ENCODE results near the gene POLR3G. TPM values are rescaled to one million over a fixed set of nuclear protein-coding genes. Genes with fewer than 3 reads are reported as not detected.

The POLR3G gene
- 1.5 TPM for total RNA-seq
- long read RNA-seq, partial matches to known transcripts = 0 of 1 reads
- long read RNA-seq, other reads (novel, unspliced or antisense) = 0 of 1 reads

GRCh38 chr5:90474235-90475107 lies at the start of gene POLR3G, which contains the start of gene MBLAC2:
TSS of gene POLR3G (plus strand) at chr5:90474864. CDS start at chr5:90485568, 10,704 bp downstream.
TSS of gene MBLAC2 (minus strand) at chr5:90474771. CDS start at chr5:90474292, 479 bp downstream.
- peak; percentile 99 for ATAC-seq
- intact Hi-C loops (cut with micrococcal nuclease) = no loop called here
- DNase-seq = peak; percentile 93

GRCh38 chr5:90434116-90434714 lies 40.4 kb upstream of the POLR3G start:
- DNase-seq (peak; percentile 46), ATAC-seq (no peak)
- intact Hi-C loops (cut with micrococcal nuclease) = no loop called here

- intact Hi-C loops (cut with micrococcal nuclease) = loop anchor here (5.0 kb wide), 1 partner anchor 345 kb away; no protein-coding TSS in a partner anchor
- ATAC-seq = no peak
- no peak for DNase-seq
Observed at GRCh38 chr5:90437663-90438062, 37.0 kb upstream of the POLR3G start.

GRCh38 chr5:90438100-90438499 lies 36.6 kb upstream of the POLR3G start:
- no peak for ATAC-seq
- intact Hi-C loops (cut with micrococcal nuclease) = loop anchor here (5.0 kb wide), 1 partner anchor 344 kb away; no protein-coding TSS in a partner anchor
- DNase-seq = no peak

GRCh38 chr5:90440644-90441043 lies 34.0 kb upstream of the POLR3G start:
- ATAC-seq (no peak), DNase-seq (no peak)
- intact Hi-C loops (cut with micrococcal nuclease) = no loop called here

GRCh38 chr5:90446961-90447360 lies 27.7 kb upstream of the POLR3G start:
- intact Hi-C loops (cut with micrococcal nuclease) = no loop called here
- no peak for DNase-seq
- no peak for ATAC-seq

- intact Hi-C loops (cut with micrococcal nuclease) = no loop called here
- DNase-seq (no peak), ATAC-seq (no peak)
Observed at GRCh38 chr5:90461288-90461687, 13.4 kb upstream of the POLR3G start.

- ATAC-seq = no peak
- no peak for DNase-seq
- intact Hi-C loops (cut with micrococcal nuclease) = no loop called here
Observed at GRCh38 chr5:90472783-90473395, 1.8 kb upstream of the POLR3G start.

GRCh38 chr5:90473396-90474234 lies 1.0 kb upstream of the POLR3G start:
- DNase-seq (peak; percentile 68), ATAC-seq (peak; percentile 51)
- intact Hi-C loops (cut with micrococcal nuclease) = no loop called here

- intact Hi-C loops (cut with micrococcal nuclease) = no loop called here
- DNase-seq (no peak), ATAC-seq (no peak)
Observed at GRCh38 chr5:90475436-90475980, 844 bp downstream of the POLR3G start.

GRCh38 chr5:90476391-90476790 lies 1.7 kb downstream of the POLR3G start:
- no peak for ATAC-seq
- intact Hi-C loops (cut with micrococcal nuclease) = no loop called here

GRCh38 chr5:90477073-90477472 lies 2.4 kb downstream of the POLR3G start:
- DNase-seq (no peak), ATAC-seq (no peak)
- intact Hi-C loops (cut with micrococcal nuclease) = no loop called here

More at GRCh38 chr5:90476391-90476790, 1.7 kb downstream of the POLR3G start:
- DNase-seq = no peak

- intact Hi-C loops (cut with micrococcal nuclease) = no loop called here
- DNase-seq = no peak
- no peak for ATAC-seq
Observed at GRCh38 chr5:90477621-90478215, 3.1 kb downstream of the POLR3G start.

GRCh38 chr5:90479611-90480385 lies 5.1 kb downstream of the POLR3G start:
- intact Hi-C loops (cut with micrococcal nuclease) = no loop called here
- ATAC-seq (no peak), DNase-seq (no peak)

- no peak for DNase-seq
- intact Hi-C loops (cut with micrococcal nuclease) = no loop called here
- no peak for ATAC-seq
Observed at GRCh38 chr5:90480699-90481098, 6.0 kb downstream of the POLR3G start.

- intact Hi-C loops (cut with micrococcal nuclease) = no loop called here
- DNase-seq = no peak
- no peak for ATAC-seq
Observed at GRCh38 chr5:90483206-90483605, 8.5 kb downstream of the POLR3G start.

GRCh38 chr5:90484540-90484939 lies 9.9 kb downstream of the POLR3G start:
- no peak for ATAC-seq
- intact Hi-C loops (cut with micrococcal nuclease) = no loop called here
- no peak for DNase-seq

- intact Hi-C loops (cut with micrococcal nuclease) = no loop called here
- DNase-seq (no peak), ATAC-seq (no peak)
Observed at GRCh38 chr5:90488791-90489190, 14.1 kb downstream of the POLR3G start.
